T-helper 1 cell treated with Interleukin-12 subunit alpha and Interleukin-12 subunit beta and Interleukin-4 antibody, amounts not matched to agents 30 μg/mL and 1 μg/mL, for 36 hours (primary cell): ENCODE data around the gene CD96.
A peak's percentile ranks its signal among the peaks of the same experiment; 100 is the strongest.
"Not testable (repeated sequence)": the region's sequence is repeated elsewhere in the genome, so short reads cannot be mapped to it uniquely, and the experiment has no call there.

ENCODE experiments used
- H3K27ac Mint-ChIP-seq: one replicate; pipeline ENCODE4 v1.8.0; 2021; ENCODE audit warnings: mild to moderate bottlenecking, mixed read lengths
- H3K27me3 Mint-ChIP-seq: one replicate; pipeline ENCODE4 v1.8.0; 2021; ENCODE audit warnings: low read depth, mixed read lengths
- H3K36me3 Mint-ChIP-seq: one replicate; pipeline ENCODE4 v1.8.0; 2021; ENCODE audit warnings: low read depth, mixed read lengths
- H3K4me1 Mint-ChIP-seq: one replicate; pipeline ENCODE4 v1.8.0; 2021; ENCODE audit warnings: low read depth, mixed read lengths
- H3K4me3 Mint-ChIP-seq: one replicate; pipeline ENCODE4 v1.8.0; 2021; ENCODE audit warnings: mild to moderate bottlenecking, moderate library complexity, mixed read lengths
- H3K9me3 Mint-ChIP-seq: one replicate; pipeline ENCODE4 v1.8.0; 2021; ENCODE audit warnings: mixed read lengths

Gene CD96

GRCh38 chr3:111541911-111542483, at the start of gene CD96:
Gene CD96 (plus strand): TSS chr3:111542197. CDS start chr3:111542249, 52 bp downstream.
- Mint-ChIP-seq H3K27ac (peak within 1 kb of the TSS; percentile 99), H3K9me3 (no peaks in the 10 kb centered on the region), H3K36me3 (peaks cover 34% of the 10 kb centered on the region), H3K4me3 (peak within 1 kb of the TSS; percentile 97), H3K27me3 (no peaks in the 10 kb centered on the region), H3K4me1 (peaks cover 60% of the 10 kb centered on the region)

GRCh38 chr3:111493276-111493675, 48.7 kb upstream of the CD96 start:
- Mint-ChIP-seq H3K27ac (no peak overlapping the region), H3K9me3 (peaks cover 6% of the 10 kb centered on the region), H3K27me3 (no peaks in the 10 kb centered on the region), H3K4me3 (no peak overlapping the region), H3K4me1 (no peaks in the 10 kb centered on the region), H3K36me3 (no peaks in the 10 kb centered on the region)

GRCh38 chr3:111496894-111497559, 45.0 kb upstream of the CD96 start:
- Mint-ChIP-seq H3K27ac (no peak overlapping the region), H3K4me1 (no peaks in the 10 kb centered on the region), H3K36me3 (no peaks in the 10 kb centered on the region), H3K9me3 (no peaks in the 10 kb centered on the region), H3K27me3 (no peaks in the 10 kb centered on the region), H3K4me3 (no peak overlapping the region)

- H3K9me3 Mint-ChIP-seq: no peaks in the 10 kb centered on the region
- H3K36me3 Mint-ChIP-seq: no peaks in the 10 kb centered on the region
- H3K4me3 Mint-ChIP-seq: no peak overlapping the region
- no peaks in the 10 kb centered on the region for H3K27me3 Mint-ChIP-seq
- H3K4me1 Mint-ChIP-seq: no peaks in the 10 kb centered on the region
- no peak overlapping the region for H3K27ac Mint-ChIP-seq
Measured at GRCh38 chr3:111498022-111498421, 44.0 kb upstream of the CD96 start.

GRCh38 chr3:111506435-111506834, 35.6 kb upstream of the CD96 start:
- H3K9me3 Mint-ChIP-seq: no peaks in the 10 kb centered on the region
- no peaks in the 10 kb centered on the region for H3K27me3 Mint-ChIP-seq
- no peaks in the 10 kb centered on the region for H3K36me3 Mint-ChIP-seq
- H3K4me3 Mint-ChIP-seq: no peak overlapping the region
- no peaks in the 10 kb centered on the region for H3K4me1 Mint-ChIP-seq
- no peak overlapping the region for H3K27ac Mint-ChIP-seq

GRCh38 chr3:111509308-111509707, 32.7 kb upstream of the CD96 start:
- Mint-ChIP-seq H3K27me3 (no peaks in the 10 kb centered on the region), H3K4me3 (no peak overlapping the region), H3K27ac (no peak overlapping the region), H3K4me1 (no peaks in the 10 kb centered on the region), H3K36me3 (no peaks in the 10 kb centered on the region), H3K9me3 (no peaks in the 10 kb centered on the region)

- Mint-ChIP-seq H3K27ac (no peak overlapping the region), H3K27me3 (peaks cover 4% of the 10 kb centered on the region), H3K4me3 (no peak overlapping the region), H3K36me3 (no peaks in the 10 kb centered on the region), H3K9me3 (no peaks in the 10 kb centered on the region), H3K4me1 (no peaks in the 10 kb centered on the region)
Measured at GRCh38 chr3:111517801-111518200, 24.2 kb upstream of the CD96 start.

- no peak overlapping the region for H3K4me3 Mint-ChIP-seq
Measured at GRCh38 chr3:111519178-111519855, 22.7 kb upstream of the CD96 start.

GRCh38 chr3:111521891-111522290, 20.1 kb upstream of the CD96 start:
- no peaks in the 10 kb centered on the region for H3K4me1 Mint-ChIP-seq
- no peaks in the 10 kb centered on the region for H3K36me3 Mint-ChIP-seq
- no peak overlapping the region for H3K4me3 Mint-ChIP-seq
- H3K27me3 Mint-ChIP-seq: peaks cover 4% of the 10 kb centered on the region
- H3K27ac Mint-ChIP-seq: no peak overlapping the region
- no peaks in the 10 kb centered on the region for H3K9me3 Mint-ChIP-seq

More at GRCh38 chr3:111519178-111519855, 22.7 kb upstream of the CD96 start:
- Mint-ChIP-seq H3K27me3 (peaks cover 4% of the 10 kb centered on the region), H3K36me3 (no peaks in the 10 kb centered on the region), H3K27ac (no peak overlapping the region), H3K9me3 (no peaks in the 10 kb centered on the region), H3K4me1 (no peaks in the 10 kb centered on the region)

GRCh38 chr3:111524486-111524885, 17.5 kb upstream of the CD96 start:
- not testable (repeated sequence) for H3K36me3 Mint-ChIP-seq, H3K27ac Mint-ChIP-seq, H3K27me3 Mint-ChIP-seq, H3K4me3 Mint-ChIP-seq, H3K4me1 Mint-ChIP-seq
- peaks cover 17% of the 10 kb centered on the region for H3K9me3 Mint-ChIP-seq

- no peak overlapping the region for H3K4me3 Mint-ChIP-seq
- H3K9me3 Mint-ChIP-seq: peaks cover 24% of the 10 kb centered on the region
- H3K4me1 Mint-ChIP-seq: no peaks in the 10 kb centered on the region
- no peak overlapping the region for H3K27ac Mint-ChIP-seq
- H3K36me3 Mint-ChIP-seq: peaks cover 8% of the 10 kb centered on the region
- H3K27me3 Mint-ChIP-seq: peaks cover 4% of the 10 kb centered on the region
Measured at GRCh38 chr3:111531446-111531845, 10.6 kb upstream of the CD96 start.

GRCh38 chr3:111534701-111535100, 7.3 kb upstream of the CD96 start:
- H3K9me3 Mint-ChIP-seq: peaks cover 5% of the 10 kb centered on the region
- no peak overlapping the region for H3K27ac Mint-ChIP-seq
- H3K27me3 Mint-ChIP-seq: no peaks in the 10 kb centered on the region
- peaks cover 2% of the 10 kb centered on the region for H3K36me3 Mint-ChIP-seq
- H3K4me1 Mint-ChIP-seq: peaks cover 15% of the 10 kb centered on the region
- H3K4me3 Mint-ChIP-seq: no peak overlapping the region

GRCh38 chr3:111538111-111538510, 3.9 kb upstream of the CD96 start:
- Mint-ChIP-seq H3K9me3 (no peaks in the 10 kb centered on the region), H3K27me3 (no peaks in the 10 kb centered on the region), H3K27ac (no peak overlapping the region), H3K36me3 (peaks cover 6% of the 10 kb centered on the region), H3K4me3 (no peak overlapping the region), H3K4me1 (peaks cover 34% of the 10 kb centered on the region)

- Mint-ChIP-seq H3K27ac (peak overlapping the region; percentile 87), H3K4me1 (peaks cover 36% of the 10 kb centered on the region), H3K4me3 (peak overlapping the region; percentile 79), H3K36me3 (peaks cover 10% of the 10 kb centered on the region), H3K27me3 (no peaks in the 10 kb centered on the region), H3K9me3 (no peaks in the 10 kb centered on the region)
Measured at GRCh38 chr3:111538681-111539083, 3.3 kb upstream of the CD96 start.
